Endothelial cell of umbilical vein (primary cell): ENCODE results near the gene NOL4. TPM values are rescaled to one million over a fixed set of nuclear protein-coding genes. Genes with fewer than 3 reads are reported as not detected.

Source experiments
- BruUV-seq: library from RNA; stranded (reverse); fragments of 400-500 nt; replicated peaks from 2 replicates; lab custom pipeline; 2021; lab: Mats Ljungman, UMichigan
- CTCF ChIA-PET: fragments of 300-600, 350-600 bp; sonication (Branson Sonifier 250); formaldehyde crosslinking; loops from one replicate; lab custom pipeline; 2021; ENCODE audit warnings: antibody characterized with exemption, inconsistent platforms; lab: Charles Lee
- POLR2A ChIA-PET: fragments of 300-600, 350-600 bp; sonication (Branson Sonifier 250); formaldehyde crosslinking; loops from one replicate; lab custom pipeline; 2021; ENCODE audit warnings: antibody characterized with exemption, inconsistent platforms; lab: Charles Lee
- DNase-seq: peaks from one replicate; pipeline ENCODE4 v3.0.0-alpha.2; 2011; ENCODE audit warnings: low read depth, low spot score
- FAIRE-seq: peaks from 2 replicates; lab custom pipeline; 2011; peaks lifted over from hg19 to GRCh38; lab: Jason Lieb, UNC
- H2AFZ ChIP-seq: 2 replicates; pipeline ENCODE4 v1.6.0; 2012; ENCODE audit warnings: low read depth, low read length, control low read depth, inconsistent platforms
- H3K27ac ChIP-seq: 2 replicates; pipeline ENCODE4 v1.5.1; 2011; ENCODE audit warnings: low read depth, mild to moderate bottlenecking, control low read depth, low read length, moderate library complexity; ENCODE audit not compliant: insufficient read depth
- H3K27me3 ChIP-seq, 2 experiments: 2 replicates each; pipeline versions ENCODE4 v1.6.0 to v1.6.1; 2011; ENCODE audit warnings: low read length in 2 of 2, mixed read lengths in 1 of 2; ENCODE audit not compliant: control insufficient read depth in 2 of 2, insufficient read depth in 2 of 2
- H3K36me3 ChIP-seq, 2 experiments: 2 replicates in 1 of 2; 3 replicates in 1 of 2; pipeline ENCODE4 v1.5.1; 2011; ENCODE audit warnings: low read length in 2 of 2, mild to moderate bottlenecking in 1 of 2, moderate library complexity in 1 of 2; ENCODE audit not compliant: control insufficient read depth in 2 of 2, insufficient read depth in 2 of 2; ENCODE audit errors: extremely low read depth in 1 of 2
- H3K4me1 ChIP-seq: 3 replicates; pipeline ENCODE4 v1.5.1; 2011; ENCODE audit warnings: mild to moderate bottlenecking, low read length; ENCODE audit not compliant: control insufficient read depth, insufficient read depth; ENCODE audit errors: extremely low read depth
- H3K4me2 ChIP-seq: 2 replicates; pipeline ENCODE4 v1.6.1; 2011; ENCODE audit warnings: low read length, control low read depth, mixed read lengths; ENCODE audit not compliant: insufficient read depth
- H3K4me3 ChIP-seq, 3 experiments: fragments of 200-600 bp in 1 of 3; sonication (generic), shearing (Covaris generic) in 1 of 3; replicated peaks in 1 of 3; 2 replicates each; pipeline ENCODE4 v1.5.1; 2011 to 2016; ENCODE audit warnings: control low read depth in 3 of 3, low read length in 3 of 3, mild to moderate bottlenecking in 2 of 3, inconsistent platforms in 1 of 3, low read depth in 1 of 3, moderate library complexity in 1 of 3; ENCODE audit not compliant: insufficient read depth in 1 of 3
- H3K79me2 ChIP-seq: 2 replicates; pipeline ENCODE4 v1.6.0; 2012; ENCODE audit warnings: low read length, inconsistent platforms; ENCODE audit not compliant: control insufficient read depth, insufficient read depth
- H3K9ac ChIP-seq: replicated peaks from 2 replicates; pipeline ENCODE3; 2011; ENCODE audit warnings: low read length, control low read depth; ENCODE audit not compliant: insufficient read depth; ENCODE audit errors: extremely low read depth
- H3K9me1 ChIP-seq: replicated peaks from 3 replicates; pipeline ENCODE4 v1.6.0; 2011; ENCODE audit warnings: mild to moderate bottlenecking, low read length; ENCODE audit not compliant: control insufficient read depth, insufficient read depth; ENCODE audit errors: extremely low read depth
- H3K9me3 ChIP-seq: replicated peaks from 2 replicates; pipeline ENCODE4 v1.5.1; 2012; ENCODE audit warnings: low read length, inconsistent platforms; ENCODE audit not compliant: control insufficient read depth, insufficient read depth
- H4K20me1 ChIP-seq: replicated peaks from 2 replicates; pipeline ENCODE3; 2011; ENCODE audit warnings: mild to moderate bottlenecking, low read length; ENCODE audit not compliant: control insufficient read depth, insufficient read depth; ENCODE audit errors: extremely low read depth
- CTCF ChIP-seq, 2 donors: IDR thresholded peaks; 1 replicate in 1 of 2; 2 replicates in 1 of 2; pipeline ENCODE4 v1.5.1; 2011; ENCODE audit warnings: low read length in 2 of 2, mild to moderate bottlenecking in 2 of 2, moderate library complexity in 2 of 2, control low read depth in 1 of 2, inconsistent platforms in 1 of 2, low read depth in 1 of 2; ENCODE audit not compliant: insufficient read depth in 1 of 2; ENCODE audit errors: extremely low read depth in 1 of 2
- EZH2 ChIP-seq: IDR thresholded peaks from 2 replicates; pipeline ENCODE4 v1.6.1; 2012; ENCODE audit warnings: borderline replicate concordance, low read depth, mild to moderate bottlenecking, moderate library complexity, low read length, inconsistent platforms; ENCODE audit not compliant: severe bottlenecking
- FOS ChIP-seq: IDR thresholded peaks from 2 replicates; pipeline ENCODE4 v1.6.1; 2011; ENCODE audit warnings: mild to moderate bottlenecking, low read length, moderate library complexity, borderline replicate concordance; ENCODE audit not compliant: insufficient read depth
- GATA2 ChIP-seq: IDR thresholded peaks from 2 replicates; pipeline ENCODE4 v1.7.0; 2011; ENCODE audit warnings: low read depth, mild to moderate bottlenecking, moderate library complexity, mixed read lengths, low read length; ENCODE audit not compliant: insufficient read length, insufficient read depth
- JUN ChIP-seq: IDR thresholded peaks from 2 replicates; pipeline ENCODE4 v1.6.1; 2011; ENCODE audit warnings: borderline replicate concordance, low read depth; ENCODE audit not compliant: insufficient read length, insufficient read depth
- MAX ChIP-seq: IDR thresholded peaks from 2 replicates; pipeline ENCODE4 v1.6.1; 2011; ENCODE audit not compliant: insufficient read depth, insufficient read length
- MYC ChIP-seq: IDR thresholded peaks from one replicate; pipeline ENCODE4 v1.6.1; 2011; ENCODE audit warnings: mild to moderate bottlenecking, low read depth, low read length
- POLR2A ChIP-seq: IDR thresholded peaks from 2 replicates; pipeline ENCODE4 v1.6.1; 2012; ENCODE audit warnings: low read depth, mild to moderate bottlenecking, control low read depth, low read length
- POLR2AphosphoS5 ChIP-seq: IDR thresholded peaks from 2 replicates; pipeline ENCODE4 v1.6.1; 2012; ENCODE audit warnings: low read depth, mild to moderate bottlenecking, control low read depth, low read length, moderate library complexity; ENCODE audit not compliant: insufficient read depth
- dilution Hi-C: fragments of 300-500 bp; cut with MboI; formaldehyde crosslinking; loops from one replicate; pipeline ENCODE4 v1.15.0; 2019; ENCODE audit warnings: low sequenced_read_pairs; ENCODE audit not compliant: extremely low pct_ligation_motif_present
- intact Hi-C: fragments of 100-400 bp; cut with micrococcal nuclease; formaldehyde crosslinking; loops from one replicate; pipeline ENCODE4 v1.10.0; 2022
- polyA plus RNA-seq, 4 experiments: library from polyadenylated mRNA; depleted of rRNA in 3 of 4; stranded (reverse) in 3 of 4; unstranded in 1 of 4; fragments of >200 nt; gene quantifications; 2 replicates each; pipeline versions ENCODE4 v1.2.1 to v1.2.3, GENCODE V29; 2011 to 2012; ENCODE audit warnings: missing spikeins in 1 of 4
- total RNA-seq: library from RNA; stranded (reverse); gene quantifications from 2 replicates; pipeline ENCODE4 v1.2.3, GENCODE V29; 2021

Gene NOL4
- total and polyA plus RNA-seq, 2 donors (not counting 3 experiments of a cell fraction or from before 2014, with no cell fraction given) = not detected

GRCh38 chr18:34189656-34190435, 34.9 kb downstream of the NOL4 start:
- no peaks in the 10 kb centered on the region for H3K79me2 ChIP-seq
- FAIRE-seq (no peak), DNase-seq (no peak)
- TF ChIP-seq FOS (no peak), GATA2 (no peak), JUN (no peak), EZH2 (no peak), CTCF (IDR thresholded peaks at IDR 0.05; ENCODE audit: extremely low read depth in 1 of 2, insufficient read depth in 1 of 2, low read depth in 1 of 2, low read length in 2 of 2) (no peak), POLR2AphosphoS5 (no peak), MYC (no peak), MAX (no peak), POLR2A (no peak)
- no peaks in the 10 kb centered on the region for H3K9me1 ChIP-seq
- no peak overlapping the region for H3K27ac ChIP-seq
- dilution Hi-C loops = no loop called here
- ChIA-PET CTCF (interaction anchor here (1.2 kb wide), 1 partner anchor 67 kb away, joined by 4 read pairs; no protein-coding TSS in a partner anchor), POLR2A (no interaction called here)
- peaks cover 0 to 2% of the 10 kb centered on the region in 2 experiments for H3K27me3 ChIP-seq
- no peak overlapping the region for H2AFZ ChIP-seq
- no peak overlapping the region for H3K4me2 ChIP-seq
- H3K4me3 ChIP-seq = no peak overlapping the region
- no peaks in the 10 kb centered on the region for H4K20me1 ChIP-seq
- no peak overlapping the region for H3K9ac ChIP-seq
- H3K9me3 ChIP-seq = no peaks in the 10 kb centered on the region
- BruUV-seq = no TSS peak
- no peaks in the 10 kb centered on the region for H3K36me3 ChIP-seq
- H3K4me1 ChIP-seq = no peaks in the 10 kb centered on the region
- intact Hi-C loops = no loop called here
